ENCODE measurements around the gene BRINP2.

DNA sequence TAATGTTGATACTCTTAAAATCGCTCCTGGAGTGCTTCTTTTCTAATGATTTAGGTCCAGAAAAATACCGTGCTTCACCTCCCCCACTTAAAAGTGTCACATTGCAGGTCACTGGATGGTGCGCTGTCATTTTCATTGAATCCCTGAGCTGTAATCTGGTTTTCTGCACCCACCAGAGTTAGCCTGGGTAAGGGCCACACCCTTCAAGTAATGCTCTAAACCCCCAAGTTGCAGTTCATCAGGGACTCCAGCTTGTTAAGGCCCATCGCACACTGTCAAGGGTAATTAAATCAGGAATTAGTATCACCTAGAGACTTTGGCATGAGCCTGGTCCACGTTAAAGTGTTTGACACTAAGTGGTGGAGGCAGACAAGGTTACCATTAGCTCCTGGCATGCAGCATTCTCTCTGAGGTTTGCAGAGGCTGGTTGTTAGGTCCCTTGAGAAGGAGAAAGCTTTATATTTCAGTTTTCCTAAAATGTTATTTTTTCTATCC is 40.3 kb upstream of the BRINP2 start:
- no peak for TF ChIP-seq POLR2AphosphoS5 (IDR thresholded peaks at IDR 0.05)
- no peak for TF ChIP-seq POLR2A (IDR thresholded peaks at IDR 0.05; ENCODE audit: low read depth)
- no peak for TF ChIP-seq EP300 (IDR thresholded peaks at IDR 0.05)
- TF ChIP-seq CTCF (IDR thresholded peaks at IDR 0.05), result no peak
